CD4-positive, alpha-beta memory T cell (primary cell): ENCODE measurements around the gene KCNA1. TPM values are rescaled to one million over a fixed set of nuclear protein-coding genes. Genes with fewer than 3 reads are reported as not detected.

Experiments
- CTCF ChIA-PET: fragments of 350-600 bp; sonication (Branson Sonifier 250); formaldehyde crosslinking; loops from one replicate; lab custom pipeline; 2021; ENCODE audit warnings: inconsistent platforms; ENCODE audit not compliant: partially characterized antibody; lab: Charles Lee
- POLR2A ChIA-PET: fragments of 350-600 bp; sonication (Branson Sonifier 250); formaldehyde crosslinking; loops from one replicate; lab custom pipeline; 2021; ENCODE audit not compliant: partially characterized antibody; lab: Charles Lee
- DNase-seq, 5 donors: peaks; one replicate each; pipeline versions ENCODE4 v3.0.0 to v3.0.0-alpha.2; 2020 to 2022; ENCODE audit warnings: mixed read lengths in 1 of 5
- H3K27ac ChIP-seq: one replicate; pipeline ENCODE4 v1.7.0; 2013; ENCODE audit warnings: low read depth, low read length
- H3K27me3 ChIP-seq: 2 replicates; pipeline ENCODE4 v1.7.0; 2013; ENCODE audit warnings: mild to moderate bottlenecking, low read length, moderate library complexity; ENCODE audit not compliant: insufficient read depth
- H3K36me3 ChIP-seq: 2 replicates; pipeline ENCODE4 v1.7.0; 2013; ENCODE audit warnings: mild to moderate bottlenecking, low read length, moderate library complexity; ENCODE audit not compliant: insufficient read depth
- H3K4me1 ChIP-seq: 2 replicates; pipeline ENCODE4 v1.7.0; 2013; ENCODE audit warnings: mild to moderate bottlenecking, low read length, moderate library complexity; ENCODE audit not compliant: insufficient read depth
- H3K4me3 ChIP-seq, 2 donors: one replicate each; pipeline ENCODE4 v1.7.0; 2013; ENCODE audit warnings: low read length in 2 of 2, mild to moderate bottlenecking in 1 of 2
- H3K9me3 ChIP-seq, 2 donors: one replicate each; pipeline ENCODE4 v1.7.0; 2013; ENCODE audit warnings: low read length in 2 of 2, control low read depth in 1 of 2; ENCODE audit not compliant: control insufficient read depth in 1 of 2
- H3K27ac Mint-ChIP-seq, 7 donors: one replicate each; pipeline ENCODE4 v1.8.0; 2020 to 2021; ENCODE audit warnings: mixed read lengths in 7 of 7, mild to moderate bottlenecking in 6 of 7, inconsistent platforms in 3 of 7, moderate library complexity in 3 of 7
- H3K27me3 Mint-ChIP-seq, 2 donors: one replicate each; pipeline ENCODE4 v1.8.0; 2020 to 2021; ENCODE audit warnings: mixed read lengths in 2 of 2
- H3K36me3 Mint-ChIP-seq, 2 donors: one replicate each; pipeline ENCODE4 v1.8.0; 2020 to 2021; ENCODE audit warnings: mixed read lengths in 2 of 2, inconsistent platforms in 1 of 2, mild to moderate bottlenecking in 1 of 2
- H3K4me1 Mint-ChIP-seq, 4 donors: one replicate each; pipeline ENCODE4 v1.8.0; 2020 to 2021; ENCODE audit warnings: mixed read lengths in 4 of 4, mild to moderate bottlenecking in 1 of 4
- H3K4me3 Mint-ChIP-seq, 8 donors: one replicate each; pipeline ENCODE4 v1.8.0; 2020 to 2021; ENCODE audit warnings: mixed read lengths in 8 of 8, mild to moderate bottlenecking in 7 of 8, moderate library complexity in 6 of 8, inconsistent platforms in 3 of 8
- H3K9me3 Mint-ChIP-seq, 8 donors: one replicate each; pipeline ENCODE4 v1.8.0; 2020 to 2021; ENCODE audit warnings: mixed read lengths in 8 of 8, mild to moderate bottlenecking in 5 of 8, inconsistent platforms in 3 of 8, moderate library complexity in 1 of 8
- intact Hi-C: fragments of 100-400 bp; cut with micrococcal nuclease; formaldehyde crosslinking; loops from one replicate; pipeline ENCODE4 v1.15.1; 2023
- polyA plus RNA-seq, 2 donors: library from polyadenylated mRNA; unstranded; fragments of 300-500 nt; fragmentation: Illumina TruSeq; gene quantifications; one replicate each; pipeline ENCODE4 v1.2.3, GENCODE V29; 2021
- total RNA-seq, 2 experiments: library from RNA; stranded (reverse); gene quantifications; one replicate each; pipeline ENCODE4 v1.2.3, GENCODE V29; 2021

KCNA1 gene
- total and polyA plus RNA-seq, 4 experiments from 2014 or later: not detected

DNA sequence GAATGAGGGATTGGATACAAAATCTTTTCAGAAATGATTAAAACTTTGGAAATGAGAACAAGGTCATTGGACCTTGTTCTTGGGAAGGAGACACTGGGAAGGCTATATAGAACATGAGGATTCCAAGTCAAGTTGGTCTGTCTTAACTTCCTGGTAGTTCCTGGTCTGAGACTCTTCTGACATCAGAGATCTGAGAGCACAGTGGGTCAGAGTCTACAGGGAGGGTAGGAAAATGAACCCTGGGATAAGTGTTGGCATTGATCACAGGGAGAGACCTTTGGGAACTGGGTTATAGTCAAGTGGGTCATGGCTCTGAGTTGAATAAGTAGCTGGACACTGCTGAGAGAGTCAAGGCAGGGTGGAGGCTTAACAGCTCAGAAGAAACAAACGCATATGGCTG, 17.3 kb upstream of the KCNA1 start:
- Histone ChIP-seq H3K4me3 (no peak overlapping the region), H3K27ac (no peak overlapping the region), H3K9me3 (no peaks in the 10 kb centered on the region), H3K4me1 (no peaks in the 10 kb centered on the region), H3K27me3 (no peaks in the 10 kb centered on the region), H3K36me3 (no peaks in the 10 kb centered on the region)
- DNase-seq: no peak
- Mint-ChIP-seq H3K27me3 (peaks cover 7 to 22% of the 10 kb centered on the region in 2 donors), H3K4me3 (no peak overlapping the region), H3K4me1 (no peaks in the 10 kb centered on the region), H3K9me3 (no peaks in the 10 kb centered on the region), H3K27ac (no peak overlapping the region), H3K36me3 (no peaks in the 10 kb centered on the region)
- POLR2A ChIA-PET: no interaction called here
- CTCF ChIA-PET: no interaction called here
- intact Hi-C loops: no loop called here

- peaks cover 7 to 20% of the 10 kb centered on the region in 2 donors for H3K27me3 Mint-ChIP-seq
- H3K9me3 ChIP-seq: no peaks in the 10 kb centered on the region
- ChIA-PET POLR2A (no interaction called here), CTCF (interaction anchor here (1.1 kb wide), 1 partner anchor 35 kb away, joined by 3 read pairs; no protein-coding TSS in a partner anchor)
- intact Hi-C loops: no loop called here
- no peak overlapping the region for H3K27ac ChIP-seq
- no peaks in the 10 kb centered on the region for H3K36me3 ChIP-seq
- H3K4me3 Mint-ChIP-seq: no peak overlapping the region
- no peaks in the 10 kb centered on the region for H3K4me1 ChIP-seq
- H3K4me1 Mint-ChIP-seq: no peaks in the 10 kb centered on the region
- no peak for DNase-seq
- no peak overlapping the region for H3K4me3 ChIP-seq
- H3K9me3 Mint-ChIP-seq: no peaks in the 10 kb centered on the region
- H3K36me3 Mint-ChIP-seq: no peaks in the 10 kb centered on the region
- H3K27ac Mint-ChIP-seq: no peak overlapping the region
- H3K27me3 ChIP-seq: no peaks in the 10 kb centered on the region
Observed at GRCh38 chr12:4894019-4894418, 15.7 kb upstream of the KCNA1 start.

- H3K36me3 Mint-ChIP-seq: no peaks in the 10 kb centered on the region
- peaks cover 8 to 13% of the 10 kb centered on the region in 2 donors for H3K27me3 Mint-ChIP-seq
- H3K27ac ChIP-seq: no peak overlapping the region
- H3K9me3 ChIP-seq: no peaks in the 10 kb centered on the region
- H3K4me1 ChIP-seq: no peaks in the 10 kb centered on the region
- no peak overlapping the region for H3K4me3 Mint-ChIP-seq
- no peak overlapping the region for H3K27ac Mint-ChIP-seq
- ChIA-PET CTCF (no interaction called here), POLR2A (no interaction called here)
- intact Hi-C loops: no loop called here
- H3K4me1 Mint-ChIP-seq: no peaks in the 10 kb centered on the region
- no peaks in the 10 kb centered on the region for H3K36me3 ChIP-seq
- no peak for DNase-seq
- no peak overlapping the region for H3K4me3 ChIP-seq
- peaks cover 11% of the 10 kb centered on the region for H3K27me3 ChIP-seq
- no peaks in the 10 kb centered on the region for H3K9me3 Mint-ChIP-seq
Observed at GRCh38 chr12:4899364-4899763, 10.3 kb upstream of the KCNA1 start.

GRCh38 chr12:4900327-4900726, 9.4 kb upstream of the KCNA1 start:
- no peak overlapping the region for H3K27ac Mint-ChIP-seq
- H3K9me3 ChIP-seq: no peaks in the 10 kb centered on the region
- H3K27ac ChIP-seq: no peak overlapping the region
- no peaks in the 10 kb centered on the region for H3K9me3 Mint-ChIP-seq
- no peak overlapping the region for H3K4me3 ChIP-seq
- H3K27me3 ChIP-seq: peaks cover 15% of the 10 kb centered on the region
- no peak overlapping the region for H3K4me3 Mint-ChIP-seq
- H3K4me1 Mint-ChIP-seq: no peaks in the 10 kb centered on the region
- H3K27me3 Mint-ChIP-seq: peaks cover 11 to 18% of the 10 kb centered on the region in 2 donors
- ChIA-PET CTCF (no interaction called here), POLR2A (no interaction called here)
- no peaks in the 10 kb centered on the region for H3K4me1 ChIP-seq
- no peaks in the 10 kb centered on the region for H3K36me3 Mint-ChIP-seq
- no peaks in the 10 kb centered on the region for H3K36me3 ChIP-seq
- intact Hi-C loops: no loop called here
- DNase-seq: no peak

DNA sequence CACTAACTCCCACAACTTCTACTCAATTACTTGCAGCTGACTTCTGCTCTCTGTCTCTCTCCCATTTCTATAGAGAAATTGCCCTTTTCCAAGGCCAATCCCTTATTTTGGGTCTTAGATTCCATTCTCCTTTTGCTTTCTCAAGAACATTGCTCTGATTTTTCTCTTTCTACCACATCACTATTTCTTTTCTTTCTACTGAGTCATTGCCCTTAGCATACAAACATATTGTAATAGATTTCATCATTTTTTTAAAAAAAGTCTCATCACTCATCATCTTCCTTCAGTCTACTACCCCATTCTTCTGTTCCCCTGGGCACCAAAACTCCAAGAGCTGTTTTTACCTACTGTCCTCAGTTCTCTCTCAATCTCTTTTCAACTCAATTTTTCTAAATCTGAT, 4.4 kb upstream of the KCNA1 start:
- Histone ChIP-seq H3K4me3 (no peak overlapping the region), H3K4me1 (peaks cover 16% of the 10 kb centered on the region), H3K27ac (no peak overlapping the region), H3K9me3 (no peaks in the 10 kb centered on the region), H3K36me3 (no peaks in the 10 kb centered on the region), H3K27me3 (peaks cover 21% of the 10 kb centered on the region)
- peaks cover under 1 to 9% (median 4%) of the 10 kb centered on the region in 4 donors for H3K4me1 Mint-ChIP-seq
- ChIA-PET CTCF (no interaction called here), POLR2A (no interaction called here)
- H3K27me3 Mint-ChIP-seq: peaks cover 18 to 26% of the 10 kb centered on the region in 2 donors
- H3K9me3 Mint-ChIP-seq: no peaks in the 10 kb centered on the region
- H3K27ac Mint-ChIP-seq: no peak overlapping the region
- H3K4me3 Mint-ChIP-seq: no peak overlapping the region
- intact Hi-C loops: no loop called here
- no peak for DNase-seq
- H3K36me3 Mint-ChIP-seq: no peaks in the 10 kb centered on the region

DNA sequence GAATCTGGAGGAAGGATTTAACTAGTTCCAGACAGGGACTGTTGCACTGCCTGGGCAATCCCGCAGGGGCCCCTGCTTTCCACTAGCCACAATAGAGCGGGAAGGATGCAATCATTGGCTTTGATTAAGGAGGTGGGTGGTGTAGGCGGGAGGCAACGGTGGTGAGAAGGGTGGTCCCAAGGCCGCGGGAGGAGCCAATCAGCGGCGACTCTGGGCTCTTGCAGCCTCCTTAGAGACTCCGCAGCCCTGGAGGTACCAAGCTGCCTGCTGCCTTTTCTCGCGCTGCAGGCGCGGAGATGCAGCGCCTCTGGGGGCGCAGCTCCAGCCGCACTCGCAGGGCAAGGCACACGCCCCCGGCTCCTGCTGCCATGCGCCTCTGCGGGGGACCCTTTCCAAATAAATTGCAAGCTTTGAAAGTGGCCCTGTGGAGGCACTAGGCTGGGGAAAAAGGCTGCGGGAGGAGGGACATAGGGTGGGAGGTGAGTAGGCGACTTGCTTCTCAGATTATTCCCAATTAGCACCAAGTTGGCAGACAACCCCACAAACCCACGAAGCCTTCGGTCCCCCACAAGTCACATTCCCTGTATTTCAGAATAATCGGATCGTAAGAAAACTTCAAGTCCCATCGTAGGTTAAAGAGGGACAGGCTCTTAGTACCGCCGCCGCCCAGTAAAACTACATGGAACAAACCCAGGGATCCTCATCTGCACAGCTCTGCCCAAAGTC, 858 bp upstream of the KCNA1 start:
- H3K27me3 Mint-ChIP-seq: peaks cover 32 to 34% of the 10 kb centered on the region in 2 donors
- DNase-seq: no peak
- H3K4me1 Mint-ChIP-seq: peaks cover 8 to 19% (median 12%) of the 10 kb centered on the region in 4 donors
- peaks cover 0 to 3% (median 0%) of the 10 kb centered on the region in 8 donors for H3K9me3 Mint-ChIP-seq
- H3K36me3 ChIP-seq: no peaks in the 10 kb centered on the region
- ChIA-PET POLR2A (no interaction called here), CTCF (interaction anchor here (0.7 kb wide), 1 partner anchor 51 kb away, joined by 4 read pairs; no protein-coding TSS in a partner anchor)
- H3K36me3 Mint-ChIP-seq: peaks cover 0 to 3% of the 10 kb centered on the region in 2 donors
- no peak overlapping the region for H3K4me3 ChIP-seq
- peaks cover 20% of the 10 kb centered on the region for H3K4me1 ChIP-seq
- H3K27me3 ChIP-seq: peaks cover 16% of the 10 kb centered on the region
- peak overlapping the region in 7 of 8 donors; percentile 24 to 60 (median 49) for H3K4me3 Mint-ChIP-seq
- intact Hi-C loops: no loop called here
- H3K9me3 ChIP-seq: no peaks in the 10 kb centered on the region
- no peak overlapping the region for H3K27ac ChIP-seq
- no peak overlapping the region for H3K27ac Mint-ChIP-seq

- Mint-ChIP-seq H3K27me3 (peaks cover 35 to 37% of the 10 kb centered on the region in 2 donors), H3K4me3 (peak overlapping the region in 6 of 8 donors; percentile 17 to 60 (median 48)), H3K36me3 (peaks cover 0 to 3% of the 10 kb centered on the region in 2 donors), H3K4me1 (peaks cover 8 to 19% (median 12%) of the 10 kb centered on the region in 4 donors), H3K27ac (no peak overlapping the region), H3K9me3 (peaks cover 0 to 3% (median 0%) of the 10 kb centered on the region in 8 donors)
- H3K27me3 ChIP-seq: peaks cover 16% of the 10 kb centered on the region
- DNase-seq: no peak
- peaks cover 20% of the 10 kb centered on the region for H3K4me1 ChIP-seq
- no peak overlapping the region for H3K4me3 ChIP-seq
- H3K36me3 ChIP-seq: no peaks in the 10 kb centered on the region
- H3K9me3 ChIP-seq: no peaks in the 10 kb centered on the region
- ChIA-PET POLR2A (no interaction called here), CTCF (no interaction called here)
- H3K27ac ChIP-seq: no peak overlapping the region
- intact Hi-C loops: no loop called here
Observed at GRCh38 chr12:4909410-4909733, 333 bp upstream of the KCNA1 start.
